ENCODE results near the gene ANKS1B.
"Not testable (repeated sequence)": the region's sequence is repeated elsewhere in the genome, so short reads cannot be mapped to it uniquely, and the experiment has no call there.

The ANKS1B gene

DNA sequence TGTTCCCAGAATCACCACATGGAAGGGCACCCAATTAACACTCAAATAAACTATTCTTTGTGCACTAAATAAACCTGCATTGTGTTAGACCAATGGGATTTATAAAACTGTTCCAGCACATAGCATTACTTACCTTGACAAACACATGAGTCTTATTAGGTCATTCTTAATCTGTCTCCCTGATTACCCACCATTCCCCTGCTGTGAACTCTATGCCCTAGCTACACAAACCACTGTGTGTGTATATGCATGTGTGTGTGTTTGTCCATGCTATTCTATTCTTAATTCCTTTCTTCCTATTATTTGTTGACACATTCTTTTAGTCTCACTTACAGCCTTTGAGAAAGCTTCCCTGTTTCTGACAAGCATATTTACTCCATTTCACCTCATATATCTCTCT, 640.8 kb downstream of the ANKS1B start:
- no peak for DNase-seq

DNA sequence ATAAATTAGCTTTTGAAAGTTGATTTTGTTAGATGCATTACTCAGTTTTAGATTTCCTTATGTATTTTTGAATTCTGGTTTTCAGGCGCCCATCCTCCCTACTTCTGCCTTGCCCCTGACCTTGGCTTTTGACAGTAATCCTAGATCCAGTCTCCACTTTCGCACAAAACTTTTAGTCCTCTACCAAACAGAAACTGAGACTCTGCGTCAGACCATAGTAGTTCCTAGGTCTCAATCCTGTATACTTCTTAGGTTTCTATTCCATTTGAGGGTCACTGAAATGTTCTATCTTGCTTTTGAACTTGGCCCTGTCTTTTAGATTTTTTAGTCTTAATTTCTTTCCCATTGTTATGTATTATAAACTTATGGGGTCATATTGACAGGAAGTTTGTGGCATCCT, 645.1 kb downstream of the ANKS1B start:
- DNase-seq, result no peak

DNA sequence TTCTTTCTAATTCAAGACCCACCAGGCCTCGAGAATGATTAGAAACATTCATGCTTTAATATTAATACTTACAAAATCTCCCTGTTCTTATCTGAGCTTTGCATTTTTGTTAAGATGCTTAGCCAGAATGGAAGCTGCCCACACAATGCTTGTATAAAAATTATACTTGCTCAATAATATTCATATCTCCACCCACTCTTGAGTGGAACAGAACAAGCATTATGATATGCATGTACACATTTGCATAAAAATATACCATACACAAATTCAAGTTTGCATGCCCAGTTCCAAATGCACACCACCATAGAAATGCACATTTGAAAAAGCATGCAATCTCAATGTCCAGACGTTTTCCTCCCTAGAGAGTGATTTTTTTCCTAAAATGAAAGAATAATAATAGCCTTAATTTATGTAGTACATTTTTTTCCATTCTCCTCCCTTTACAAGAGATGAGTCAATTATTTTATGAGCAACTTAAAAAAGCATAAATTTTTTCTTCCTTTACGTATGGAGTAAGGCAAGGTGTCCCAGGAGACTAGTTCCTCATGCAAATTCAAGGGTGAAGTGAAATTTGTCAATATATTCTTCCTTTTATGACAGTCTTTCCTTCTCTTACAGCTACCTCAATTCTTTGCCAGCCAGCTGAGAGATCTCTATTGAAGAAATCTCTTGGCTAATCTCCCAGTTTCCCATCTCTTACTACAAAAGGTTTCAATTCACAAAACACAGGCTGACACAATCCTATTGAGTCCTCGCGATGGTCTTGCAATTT, 650.3 kb downstream of the ANKS1B start:
- no peak for DNase-seq

DNA sequence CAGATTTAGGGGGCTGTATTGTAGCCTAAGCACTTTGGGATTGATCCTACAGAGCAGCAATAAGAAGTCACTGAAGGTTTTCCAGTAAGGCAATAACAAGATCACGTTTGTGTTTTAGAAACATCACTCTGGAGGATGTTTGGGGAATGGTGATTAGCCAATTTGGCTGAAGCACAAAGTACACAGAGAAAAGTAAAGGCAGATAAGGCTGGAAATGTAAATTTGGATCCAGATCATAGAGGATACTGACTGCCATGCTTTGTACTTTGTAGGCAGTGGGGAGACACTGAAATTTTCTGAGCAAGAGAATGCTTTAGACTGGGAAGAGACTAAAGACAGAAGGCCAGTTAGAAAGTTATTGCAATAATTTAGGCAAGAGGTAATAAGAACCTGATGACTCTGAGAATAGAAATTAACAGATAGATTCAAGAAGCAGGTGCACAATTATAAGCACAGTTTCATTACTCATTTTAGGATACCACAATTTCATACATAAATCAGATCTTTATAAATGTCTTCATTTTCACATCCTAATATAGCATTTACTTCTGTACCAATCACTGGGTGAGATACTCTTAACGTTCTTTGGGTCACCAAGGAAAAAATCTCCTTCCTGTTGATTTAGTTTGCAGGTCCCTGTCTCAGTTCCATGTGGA, 651.7 kb downstream of the ANKS1B start:
- DNase-seq, result no peak

DNA sequence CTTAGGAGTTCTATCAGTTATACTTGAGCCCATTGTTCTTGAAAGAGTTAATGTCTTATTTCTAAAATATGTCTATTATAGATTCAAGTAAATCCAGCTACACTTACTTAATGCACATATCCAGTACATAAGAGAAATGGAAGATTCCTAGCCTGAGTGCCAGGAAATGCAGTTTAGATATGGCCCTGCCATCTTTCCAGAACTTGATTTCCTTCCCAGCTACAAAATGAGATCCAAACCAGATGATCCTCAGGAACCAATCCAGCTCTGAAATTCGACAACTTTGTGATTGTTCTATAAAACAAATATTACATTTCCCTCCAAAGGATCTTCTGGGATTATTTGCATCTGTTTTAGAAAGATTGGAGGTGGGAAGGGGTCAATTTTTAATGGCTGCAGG, 654.5 kb downstream of the ANKS1B start:
- no peak for DNase-seq

DNA sequence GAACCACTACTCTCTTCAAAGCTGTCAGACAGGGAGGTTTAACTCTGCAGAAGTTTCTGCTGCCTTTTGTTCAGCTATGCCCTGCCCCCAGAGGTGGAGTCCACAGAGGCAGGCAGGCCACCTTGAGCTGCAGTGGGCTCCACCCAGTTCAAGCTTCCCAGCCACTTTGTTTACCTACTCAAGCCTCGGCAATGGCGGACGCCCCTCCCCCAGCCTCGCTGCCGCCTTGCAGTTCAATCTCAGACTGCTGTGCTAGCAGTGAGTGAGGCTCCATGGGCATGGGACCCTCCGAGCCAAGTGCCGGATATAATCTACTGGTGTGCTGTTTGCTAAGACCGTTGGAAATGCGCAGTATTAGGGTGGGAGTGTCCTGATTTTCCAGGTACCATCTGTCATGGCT, 663.5 kb downstream of the ANKS1B start:
- not testable (repeated sequence) for DNase-seq

DNA sequence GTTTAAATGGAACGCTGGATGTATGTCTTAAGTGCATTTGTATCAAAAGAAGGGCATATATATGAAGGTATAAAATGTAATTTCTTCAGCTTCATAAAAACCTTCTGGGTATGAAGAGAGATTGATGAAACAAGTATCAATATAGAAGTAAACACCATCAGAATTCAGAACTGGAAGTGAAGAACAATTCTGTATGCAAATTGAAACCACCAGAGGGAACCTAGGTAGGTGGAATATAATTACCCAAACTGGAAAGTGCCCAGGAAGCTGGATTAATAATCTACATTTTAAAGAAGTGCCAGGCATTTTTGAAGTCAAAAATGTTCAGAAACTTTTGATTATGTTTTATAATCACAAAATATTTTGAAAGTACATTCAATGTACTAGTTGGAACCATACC, 673.4 kb downstream of the ANKS1B start:
- DNase-seq, result no peak

DNA sequence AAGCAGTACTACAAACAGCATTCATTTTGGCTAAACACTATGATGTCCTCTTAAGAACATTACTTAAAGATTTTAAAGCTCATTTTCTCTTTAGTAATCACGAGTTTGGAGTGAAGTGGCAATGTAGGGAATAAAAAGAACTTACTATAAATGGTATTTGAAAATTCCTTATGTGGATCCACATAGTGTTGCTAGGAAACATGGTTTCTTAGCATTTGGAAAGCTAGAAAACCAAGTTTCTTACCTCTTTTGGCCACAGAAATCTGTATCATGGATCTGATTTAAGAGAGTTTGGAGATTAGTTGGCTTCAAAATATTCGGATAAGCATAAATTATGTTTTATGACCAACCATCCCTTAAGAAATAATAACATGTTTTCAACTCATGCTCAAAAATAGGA, 674.9 kb downstream of the ANKS1B start:
- DNase-seq, result no peak

DNA sequence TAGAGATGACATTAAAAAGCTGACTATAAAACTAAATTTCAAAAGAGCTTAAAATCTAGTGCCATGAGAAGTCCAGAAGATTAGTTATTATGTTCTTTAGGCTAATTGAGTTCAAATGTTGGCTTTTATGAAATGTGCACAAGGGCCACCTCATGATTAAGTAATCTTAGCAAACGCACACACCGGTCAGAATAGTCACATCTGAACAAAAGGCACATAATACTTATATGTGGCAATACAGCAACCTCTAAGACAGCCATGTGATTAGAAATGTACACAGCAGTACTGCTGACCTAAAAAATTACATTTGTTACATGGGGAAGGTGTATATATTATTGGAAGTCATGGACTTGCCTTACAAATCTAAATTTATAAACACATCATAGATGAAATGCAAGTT, 681.9 kb downstream of the ANKS1B start:
- DNase-seq, result no peak

DNA sequence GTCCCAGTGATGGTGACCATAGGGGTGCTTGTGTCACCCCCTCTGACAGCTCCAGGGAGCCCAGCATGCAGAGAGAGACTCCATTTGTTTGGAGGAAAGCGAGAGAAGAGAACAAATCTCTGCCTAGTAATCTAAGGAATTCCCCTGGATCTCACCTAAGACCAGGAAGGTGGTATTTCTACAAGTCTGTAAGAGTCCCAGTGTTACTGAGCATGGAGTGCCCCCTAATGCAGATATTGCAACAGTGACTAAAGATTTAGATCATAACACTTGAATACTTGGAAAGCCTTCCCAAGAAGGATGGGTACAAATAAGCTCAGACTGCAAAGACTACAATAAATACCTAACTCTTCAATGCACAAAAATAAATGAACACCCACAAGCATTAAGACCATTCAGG, 697.6 kb downstream of the ANKS1B start:
- no peak for DNase-seq

DNA sequence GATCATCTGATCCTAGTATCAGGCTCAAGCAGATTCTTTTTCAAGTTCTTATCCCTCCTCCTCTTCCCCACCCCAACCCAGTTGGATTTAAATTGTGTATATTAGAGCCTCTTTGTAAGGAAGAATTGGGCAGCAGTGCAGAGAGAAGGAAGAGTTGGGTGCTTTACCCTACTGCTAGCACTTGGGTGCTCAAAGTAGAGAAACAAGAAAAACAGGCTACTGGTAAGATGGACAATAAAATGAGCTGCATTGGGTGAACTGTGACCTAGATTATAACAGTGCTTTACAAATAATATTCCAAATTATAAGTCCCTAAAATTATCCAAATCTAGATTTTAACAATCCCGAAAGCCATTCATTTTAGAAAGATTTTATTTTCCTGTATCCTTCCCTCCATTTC, 700.6 kb downstream of the ANKS1B start:
- no peak for DNase-seq

DNA sequence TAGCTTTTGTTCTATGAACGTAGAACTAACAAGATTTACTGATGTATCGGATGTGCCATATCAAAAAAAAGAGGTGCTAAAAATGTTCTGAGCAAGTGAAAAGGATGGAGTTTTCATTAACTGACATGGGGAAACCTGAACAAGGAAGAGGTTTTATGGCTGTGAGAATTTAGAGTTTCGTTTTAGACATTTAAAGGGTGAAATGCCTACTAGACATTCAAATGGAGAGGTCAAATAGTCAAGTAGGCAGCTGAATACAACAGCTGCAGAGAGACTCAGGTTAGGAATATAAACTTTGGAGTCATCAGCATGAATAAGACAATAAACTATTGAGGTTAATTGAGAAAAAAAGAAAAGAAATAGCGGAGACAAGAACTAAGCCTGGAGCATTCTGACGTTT, 702.1 kb downstream of the ANKS1B start:
- no peak for DNase-seq

DNA sequence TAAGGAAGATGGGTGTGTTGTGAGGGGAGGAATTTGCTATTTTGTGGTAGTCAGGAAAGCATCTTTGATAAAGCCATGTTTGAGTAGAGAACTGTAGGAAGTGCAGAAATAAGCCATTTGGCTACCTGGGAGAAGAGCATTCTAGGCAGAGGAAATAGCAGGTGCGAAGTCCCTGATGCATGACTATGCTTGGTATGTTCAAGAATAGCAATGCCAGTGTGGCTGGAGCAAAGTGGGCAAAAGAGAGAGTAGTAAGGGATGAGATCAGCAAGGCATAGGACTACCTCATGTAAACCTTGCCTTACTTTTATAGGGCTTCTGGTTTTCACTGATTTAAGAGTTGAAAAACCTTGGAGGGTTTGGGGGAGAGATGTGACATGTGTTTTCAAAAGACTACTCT, 702.6 kb downstream of the ANKS1B start:
- no peak for DNase-seq

DNA sequence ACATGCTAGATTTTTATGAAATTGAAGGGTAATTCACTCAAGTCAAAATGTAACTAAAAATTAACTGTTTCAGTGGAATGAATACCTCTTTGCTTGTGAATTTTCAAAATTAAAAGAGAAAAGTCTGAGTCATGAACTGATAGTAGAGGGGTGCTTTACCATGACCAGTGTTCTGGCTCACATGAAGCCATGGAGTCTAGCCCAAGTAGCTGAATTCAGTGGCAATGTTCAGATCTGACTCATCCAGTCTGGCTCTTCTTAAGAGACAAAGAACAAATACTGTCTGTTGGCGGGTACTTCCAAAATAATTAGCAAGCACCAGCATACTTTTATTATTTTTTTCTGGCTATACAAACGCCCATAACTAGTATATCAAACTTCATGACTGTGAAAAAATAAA, 703.5 kb downstream of the ANKS1B start:
- no peak for DNase-seq

DNA sequence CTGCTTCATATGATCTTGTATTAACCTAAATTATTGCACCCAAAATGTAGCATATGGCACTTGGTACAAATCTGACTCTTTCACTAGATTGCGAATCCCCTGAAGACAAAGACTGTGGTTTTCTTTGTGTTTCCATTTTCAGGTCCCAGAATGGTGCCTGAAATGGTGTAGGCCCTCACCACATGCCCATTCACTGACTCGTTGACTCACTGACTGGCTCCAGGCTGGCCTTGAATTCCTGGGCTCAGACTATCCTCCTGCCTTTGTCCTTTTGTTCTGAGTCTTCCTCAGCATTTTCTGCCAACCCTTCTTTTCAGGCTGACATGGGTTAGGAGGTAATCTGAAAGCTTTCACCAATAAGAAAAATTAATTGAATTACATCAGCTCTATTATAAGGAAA, 705.8 kb downstream of the ANKS1B start:
- DNase-seq, result no peak

DNA sequence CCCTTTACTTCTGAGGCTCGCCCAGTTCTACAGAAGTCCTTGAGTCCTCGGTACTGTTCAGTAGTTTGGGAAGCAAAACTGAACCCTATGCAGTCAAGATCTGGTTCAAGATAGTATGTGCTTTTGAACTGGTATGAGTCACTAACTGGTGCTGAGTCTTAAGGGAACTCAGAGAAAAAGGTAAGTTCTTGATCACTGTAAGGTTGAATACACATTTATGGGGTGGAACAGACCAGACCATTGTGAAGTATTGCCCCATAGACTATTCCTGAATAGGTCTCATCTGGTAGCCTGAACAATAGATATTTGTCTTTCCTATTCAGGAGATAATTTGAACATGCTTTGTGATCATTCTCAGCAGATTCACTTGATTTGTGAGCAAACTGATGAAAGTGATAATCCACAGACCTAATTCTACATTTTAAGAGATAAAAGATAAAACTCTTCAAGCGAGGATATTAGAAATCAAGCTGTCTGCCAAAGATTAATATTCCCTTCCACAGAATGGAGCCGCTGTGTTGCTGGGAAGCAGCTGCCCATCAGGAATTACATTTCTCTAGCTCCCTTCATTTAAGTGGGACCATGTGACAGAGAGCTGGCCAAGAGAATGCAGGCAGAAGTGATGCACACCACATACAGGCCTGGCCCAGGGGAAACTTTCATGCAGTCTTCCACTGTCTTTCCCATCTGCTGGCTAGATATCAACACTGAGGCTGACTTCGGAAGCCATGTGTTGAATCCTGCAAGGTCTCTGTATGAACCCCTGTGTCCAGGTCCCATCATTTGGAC, 707.0 kb downstream of the ANKS1B start:
- no peak for DNase-seq

DNA sequence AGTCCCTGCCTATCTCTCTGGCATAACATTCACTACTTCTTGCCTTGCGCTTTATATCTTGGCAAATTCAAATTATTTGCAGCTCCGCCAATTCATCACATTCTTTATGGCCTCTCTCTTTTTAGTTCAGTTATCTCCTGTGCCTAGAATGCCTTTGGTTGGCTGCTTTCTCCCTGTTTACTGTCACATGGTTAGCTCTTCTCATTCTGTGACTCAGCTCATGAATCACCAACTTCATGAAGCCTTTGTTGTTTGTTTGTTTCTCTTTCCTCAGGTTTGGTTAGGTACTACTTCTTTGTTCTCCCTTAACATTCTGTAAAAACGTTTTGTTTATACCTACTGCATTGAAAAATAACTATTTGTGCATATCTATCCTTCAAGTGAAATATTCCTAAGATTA, 713.7 kb downstream of the ANKS1B start:
- no peak for DNase-seq

DNA sequence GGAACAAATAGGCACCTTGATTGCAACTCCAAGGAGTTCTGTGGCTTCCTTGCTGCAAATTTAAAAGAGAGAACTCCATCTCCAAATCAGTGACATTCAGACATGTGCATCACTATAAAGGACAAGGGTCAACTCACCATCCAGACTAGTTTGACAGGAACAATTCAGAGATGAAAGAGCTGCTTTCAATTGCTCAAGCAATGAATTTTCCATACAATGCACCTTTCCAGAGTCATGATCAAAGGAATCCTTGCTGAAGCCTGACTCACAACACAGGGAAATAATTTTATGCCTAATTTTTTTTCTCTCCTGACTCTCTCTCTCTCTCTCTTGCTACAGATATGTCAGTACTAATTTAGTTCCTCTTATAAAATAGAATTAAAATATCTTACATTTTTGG, 717.7 kb downstream of the ANKS1B start:
- DNase-seq, result no peak

DNA sequence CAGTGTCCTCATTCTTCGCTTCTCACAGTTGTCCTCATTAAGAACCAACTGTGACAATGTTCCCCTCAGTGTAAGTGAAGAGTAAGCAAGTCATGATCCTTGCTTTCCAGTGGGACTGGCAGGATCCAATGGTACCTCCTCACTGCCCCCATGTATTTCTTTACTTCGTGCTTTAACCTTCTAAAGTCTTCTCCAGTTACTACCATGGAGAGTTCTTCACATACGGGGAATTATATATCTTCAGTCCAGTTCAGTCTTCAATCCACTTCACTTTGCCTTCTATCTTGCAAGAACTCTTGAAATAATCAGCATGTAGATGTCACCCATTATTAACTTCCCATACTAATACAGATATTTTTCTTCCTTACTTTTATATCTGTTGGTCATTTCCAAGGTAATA, 719.1 kb downstream of the ANKS1B start:
- no peak for DNase-seq

DNA sequence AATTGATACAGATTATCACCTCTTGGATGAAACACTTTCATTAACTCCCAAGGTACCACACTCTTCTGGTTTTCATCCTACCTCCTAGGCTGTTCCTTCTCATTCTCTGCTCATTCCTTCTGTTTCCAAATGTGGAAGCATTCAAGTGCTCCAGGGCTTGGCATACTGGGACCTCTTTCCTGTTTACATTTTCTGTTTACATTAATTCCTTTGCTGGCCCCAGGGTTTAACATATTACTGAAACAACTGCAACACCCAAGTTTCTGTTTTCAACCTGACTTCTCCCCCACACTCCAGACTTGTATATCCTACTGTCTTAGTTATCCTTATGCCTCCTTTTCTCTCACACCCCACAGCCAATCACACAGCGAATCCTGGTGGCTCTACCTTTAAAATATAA, 723.5 kb downstream of the ANKS1B start:
- no peak for DNase-seq

DNA sequence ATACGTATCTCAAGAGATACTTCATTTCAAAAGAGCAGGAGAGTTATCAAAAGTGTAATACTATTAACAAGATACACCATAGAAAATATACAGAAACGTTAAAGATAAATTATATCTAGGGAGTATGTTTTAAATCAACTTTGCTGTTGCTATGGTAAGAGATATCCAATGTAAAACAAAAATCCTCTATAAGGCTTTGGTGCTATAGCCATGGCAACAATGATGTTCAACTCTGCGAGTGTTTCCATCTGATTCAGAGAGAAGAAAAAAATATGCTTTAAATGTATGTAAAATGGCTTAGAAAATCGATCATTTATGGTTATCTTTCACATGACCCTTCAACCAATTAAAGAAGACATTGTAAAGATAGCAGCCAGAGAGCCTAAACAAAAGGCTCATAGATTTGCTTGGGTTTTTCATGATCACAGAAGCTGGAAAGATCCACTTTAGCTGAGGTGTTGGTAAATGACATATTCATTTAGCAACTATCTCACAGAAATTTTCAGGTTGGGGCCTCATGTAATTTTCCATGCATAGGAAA, 724.2 kb downstream of the ANKS1B start:
- DNase-seq, result no peak

DNA sequence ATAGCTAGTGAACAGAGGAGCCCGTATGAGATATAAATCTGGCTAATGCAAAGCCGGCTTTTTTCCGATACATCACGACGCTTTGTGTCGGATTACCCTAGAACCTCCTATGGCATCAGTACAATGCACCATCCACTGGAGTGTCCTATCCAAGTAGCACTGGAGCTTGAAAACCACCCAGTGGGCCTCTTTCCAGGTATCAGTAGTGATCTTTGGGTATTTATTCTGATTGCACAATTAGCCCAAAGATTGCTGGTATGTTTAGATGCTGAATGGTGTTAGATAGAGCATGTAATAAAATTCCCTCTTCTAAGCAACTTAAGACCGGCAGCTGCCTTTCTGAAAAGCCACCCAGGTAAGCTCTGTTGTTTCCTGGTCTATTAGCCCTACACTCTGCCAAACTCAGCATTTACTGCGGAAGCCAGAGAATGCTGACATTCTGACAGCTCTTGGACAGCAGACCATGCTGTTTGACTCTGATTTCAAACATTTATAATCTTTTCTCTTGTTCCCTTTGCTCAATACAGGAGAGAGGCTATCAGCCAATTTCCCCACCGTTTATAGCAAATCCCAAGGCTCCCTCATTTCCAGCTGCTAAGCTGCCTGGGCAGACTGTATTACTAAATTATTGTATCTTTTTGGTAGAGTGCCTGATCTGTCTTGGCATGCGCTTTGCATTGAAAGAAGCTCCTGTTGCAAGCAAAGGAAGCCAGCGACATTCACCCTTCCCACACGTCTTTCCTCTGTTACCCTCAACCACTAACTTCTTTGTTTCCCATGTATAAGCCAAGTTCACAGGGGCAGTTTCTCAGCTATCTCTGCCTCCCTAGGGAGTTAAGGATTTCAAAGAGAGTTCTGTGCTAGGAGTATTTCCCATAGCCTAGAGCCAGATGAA, 725.4 kb downstream of the ANKS1B start:
- no peak for DNase-seq

DNA sequence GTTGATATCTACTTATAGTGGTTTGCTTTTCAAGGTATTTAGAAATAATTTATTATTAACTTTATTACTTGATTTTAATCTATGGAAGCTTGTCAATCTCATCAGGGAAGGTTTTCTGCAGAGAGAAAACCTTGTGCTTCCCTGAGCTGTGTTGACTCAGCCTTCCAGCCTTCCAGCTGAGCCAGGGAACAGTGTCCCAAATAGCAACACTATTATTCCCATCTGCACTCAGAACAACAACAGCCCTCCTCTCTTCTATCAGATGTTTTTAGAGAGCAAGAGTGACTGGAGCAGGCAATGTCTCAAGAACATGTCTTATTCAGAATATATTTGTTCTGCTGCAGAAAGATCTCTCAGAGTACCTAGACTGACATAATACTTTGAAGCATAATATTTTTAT, 727.1 kb downstream of the ANKS1B start:
- DNase-seq, result no peak

All from T-helper 9 cell (primary cell).